ENCODE measurements around the gene OGFR.
A peak's percentile ranks its signal among the peaks of the same experiment; 100 is the strongest.

Gene OGFR

GRCh38 chr20:62788607-62789006 lies 16.0 kb upstream of the OGFR start:
- H3K4me3 ChIP-seq (ENCODE audit: control insufficient read depth, low read depth, low read length): no peak overlapping the region
- TF ChIP-seq, protein P1, sequence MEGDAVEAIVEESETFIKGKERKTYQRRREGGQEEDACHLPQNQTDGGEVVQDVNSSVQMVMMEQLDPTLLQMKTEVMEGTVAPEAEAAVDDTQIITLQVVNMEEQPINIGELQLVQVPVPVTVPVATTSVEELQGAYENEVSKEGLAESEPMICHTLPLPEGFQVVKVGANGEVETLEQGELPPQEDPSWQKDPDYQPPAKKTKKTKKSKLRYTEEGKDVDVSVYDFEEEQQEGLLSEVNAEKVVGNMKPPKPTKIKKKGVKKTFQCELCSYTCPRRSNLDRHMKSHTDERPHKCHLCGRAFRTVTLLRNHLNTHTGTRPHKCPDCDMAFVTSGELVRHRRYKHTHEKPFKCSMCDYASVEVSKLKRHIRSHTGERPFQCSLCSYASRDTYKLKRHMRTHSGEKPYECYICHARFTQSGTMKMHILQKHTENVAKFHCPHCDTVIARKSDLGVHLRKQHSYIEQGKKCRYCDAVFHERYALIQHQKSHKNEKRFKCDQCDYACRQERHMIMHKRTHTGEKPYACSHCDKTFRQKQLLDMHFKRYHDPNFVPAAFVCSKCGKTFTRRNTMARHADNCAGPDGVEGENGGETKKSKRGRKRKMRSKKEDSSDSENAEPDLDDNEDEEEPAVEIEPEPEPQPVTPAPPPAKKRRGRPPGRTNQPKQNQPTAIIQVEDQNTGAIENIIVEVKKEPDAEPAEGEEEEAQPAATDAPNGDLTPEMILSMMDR (conservative IDR thresholded peaks at IDR 0.05; ENCODE audit: control insufficient read depth, insufficient read depth, low read depth, low read length): no peak
- no peak for DNase-seq (ENCODE audit: low read depth)

DNA sequence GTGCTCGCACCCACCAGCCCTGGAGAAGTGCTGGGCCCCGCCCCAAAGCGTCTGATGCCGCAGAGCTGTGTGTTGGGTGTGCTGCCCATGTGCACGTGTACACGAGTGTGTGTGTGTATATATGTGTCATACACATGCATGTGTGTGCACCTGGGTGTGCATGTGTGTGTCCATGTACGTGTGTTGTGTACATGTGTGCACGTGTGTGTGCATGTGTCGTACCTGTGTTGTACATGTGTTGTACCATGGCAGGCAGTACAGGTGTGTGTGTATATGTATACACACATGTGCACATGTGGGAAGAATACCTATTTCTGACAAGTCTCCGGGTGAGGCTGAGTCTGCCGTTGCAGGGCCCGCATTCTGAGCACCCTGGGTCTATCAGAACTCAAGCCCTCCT lies 14.6 kb upstream of the OGFR start:
- no peak for DNase-seq (ENCODE audit: low read depth)
- TF ChIP-seq, protein P1 (conservative IDR thresholded peaks at IDR 0.05; ENCODE audit: control insufficient read depth, insufficient read depth, low read depth, low read length): no peak
- no peak overlapping the region for H3K4me3 ChIP-seq (ENCODE audit: control insufficient read depth, low read depth, low read length)

DNA sequence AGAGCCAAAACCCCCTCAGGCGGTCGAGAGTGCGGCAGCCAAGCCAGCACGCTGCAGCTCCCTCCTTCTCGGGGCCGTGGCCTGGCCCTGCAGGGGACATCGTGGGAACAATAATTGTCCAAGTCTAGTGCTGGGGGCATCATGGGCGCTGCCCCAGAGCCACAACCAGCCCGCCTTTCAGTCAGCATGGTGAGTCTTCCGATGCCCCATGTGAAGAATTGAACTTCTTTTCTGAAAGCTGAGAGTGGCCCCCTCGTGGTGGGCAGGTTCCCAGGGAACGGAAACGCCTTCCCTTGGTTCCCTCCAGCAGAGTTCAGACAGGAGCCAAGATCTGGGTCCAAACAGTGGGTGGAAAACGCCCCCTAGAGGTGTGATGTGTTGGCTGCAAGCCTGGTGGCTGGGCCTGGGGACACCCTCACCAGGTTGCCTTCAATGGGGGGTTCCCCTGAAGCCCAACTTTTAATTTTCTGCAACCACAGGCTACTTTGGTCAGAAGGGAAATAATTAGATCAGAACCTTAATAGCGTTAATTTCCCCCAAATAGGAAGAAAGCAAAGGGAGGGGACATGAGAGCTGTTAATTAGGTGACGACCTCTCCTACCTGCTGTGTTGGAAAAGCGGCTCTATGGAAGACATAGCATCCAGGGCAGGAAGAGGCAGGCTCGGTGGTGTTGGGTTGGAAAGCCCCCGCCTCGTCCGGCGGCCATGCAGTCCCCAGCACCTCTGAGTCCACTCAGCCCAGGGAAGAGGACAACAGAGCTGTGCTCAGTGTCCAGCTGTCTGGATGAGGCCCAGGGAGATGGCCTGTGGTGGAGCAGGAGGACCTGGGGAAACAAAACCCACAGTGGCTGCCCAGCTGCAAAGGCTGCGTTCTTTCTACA lies 13.1 kb upstream of the OGFR start:
- TF ChIP-seq, protein P1 (conservative IDR thresholded peaks at IDR 0.05; ENCODE audit: control insufficient read depth, insufficient read depth, low read depth, low read length): peak; percentile 98
- no peak overlapping the region for H3K4me3 ChIP-seq (ENCODE audit: control insufficient read depth, low read depth, low read length)
- DNase-seq (ENCODE audit: low read depth): peak; percentile 91

DNA sequence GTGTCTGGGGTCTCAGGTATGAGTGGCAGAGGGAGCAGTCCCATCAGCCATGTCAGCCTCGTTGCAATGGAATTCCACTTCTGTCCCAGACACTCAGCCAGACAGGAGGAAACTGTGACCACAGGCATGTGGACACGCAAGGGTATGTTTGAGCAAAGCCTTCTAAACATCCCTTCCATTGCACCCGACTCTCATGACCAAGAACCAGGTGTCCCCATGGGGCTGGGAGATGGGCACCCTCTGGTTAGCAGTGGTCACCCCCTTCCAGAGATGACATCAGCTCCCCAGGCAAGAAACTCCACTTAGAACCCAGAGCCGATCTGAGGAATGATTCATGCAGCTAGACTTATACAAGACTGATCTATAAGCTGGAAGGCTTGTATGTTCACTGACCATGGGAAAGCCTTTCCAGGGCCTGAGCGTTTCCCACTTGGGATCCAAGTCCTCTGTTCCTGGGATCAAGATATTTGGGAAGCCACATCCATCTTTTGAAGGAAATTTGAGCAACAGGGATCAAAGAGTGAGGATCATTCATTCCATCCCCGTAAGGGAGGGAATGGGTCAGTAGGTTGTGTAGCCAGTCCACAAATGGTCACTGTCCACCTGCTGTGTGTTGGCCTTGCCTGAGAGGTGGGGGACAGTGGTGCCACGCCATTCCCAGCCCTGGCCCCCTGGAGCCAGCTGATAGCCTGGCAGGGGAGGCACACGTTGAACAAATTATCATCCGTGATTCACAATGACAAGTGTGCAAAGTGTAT lies 12.3 kb upstream of the OGFR start:
- no peak for DNase-seq (ENCODE audit: low read depth)
- TF ChIP-seq, protein P1 (conservative IDR thresholded peaks at IDR 0.05; ENCODE audit: control insufficient read depth, insufficient read depth, low read depth, low read length): no peak
- H3K4me3 ChIP-seq (ENCODE audit: control insufficient read depth, low read depth, low read length): no peak overlapping the region

DNA sequence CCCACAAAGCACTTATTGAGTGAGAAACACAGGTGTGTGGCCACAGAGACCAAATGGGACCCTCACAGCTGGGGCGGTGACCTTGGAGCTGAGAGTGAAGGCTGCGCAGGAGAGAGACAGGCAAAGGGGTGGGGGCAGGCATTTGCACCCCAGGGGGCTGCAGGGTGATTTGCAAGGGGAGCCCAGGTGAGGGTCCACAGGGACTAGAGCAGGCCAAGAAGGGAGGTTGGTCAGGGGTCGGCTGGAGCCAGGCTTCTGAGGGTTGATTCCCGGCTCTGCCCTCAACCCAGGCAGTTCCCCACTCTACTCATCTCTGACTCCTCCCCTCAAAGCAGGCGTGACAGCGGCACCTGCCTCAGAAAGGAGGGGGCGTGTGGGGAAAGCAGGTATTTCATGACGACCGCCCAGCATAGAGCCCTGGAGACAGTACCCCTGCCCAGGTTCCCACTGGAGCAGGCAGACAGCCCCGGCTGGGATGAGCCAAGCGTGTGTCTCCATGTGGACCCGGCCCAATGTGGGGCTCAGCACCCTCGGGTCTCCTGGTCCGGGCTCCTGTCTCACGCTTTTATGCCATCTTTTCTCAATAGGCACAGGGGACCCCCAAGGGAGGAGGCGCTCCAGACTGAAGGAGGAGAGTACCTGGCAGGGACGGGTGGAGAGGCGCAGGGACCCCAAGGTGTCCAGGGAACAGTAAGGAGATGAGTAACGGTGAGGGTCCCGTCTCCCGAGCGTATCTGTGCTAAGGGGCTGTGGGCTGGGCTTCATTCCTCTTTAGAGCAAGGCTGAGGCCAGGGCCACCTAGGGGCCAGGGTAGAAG lies 11.5 kb upstream of the OGFR start:
- H3K4me3 ChIP-seq (ENCODE audit: control insufficient read depth, low read depth, low read length): no peak overlapping the region

DNA sequence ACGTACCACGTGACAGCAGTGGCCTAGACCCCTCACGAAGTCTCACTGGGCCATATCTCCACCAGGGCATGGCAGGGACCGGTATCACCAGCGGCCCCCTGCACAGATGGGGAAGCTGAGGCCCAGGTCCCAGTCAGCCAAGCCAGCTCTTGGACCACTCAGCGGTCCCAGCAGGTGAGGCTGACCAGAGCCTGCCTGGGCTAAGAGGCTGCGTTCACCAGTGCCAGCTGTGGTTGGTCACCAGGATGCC lies 11.0 kb upstream of the OGFR start:
- TF ChIP-seq, protein P1 (conservative IDR thresholded peaks at IDR 0.05; ENCODE audit: control insufficient read depth, insufficient read depth, low read depth, low read length): no peak
- DNase-seq (ENCODE audit: low read depth): no peak
- peak overlapping the region; percentile 27 for H3K4me3 ChIP-seq (ENCODE audit: control insufficient read depth, low read depth, low read length)

More for the DNA sequence above, 11.5 kb upstream of the OGFR start:
- DNase-seq (ENCODE audit: low read depth): no peak
- TF ChIP-seq, protein P1 (conservative IDR thresholded peaks at IDR 0.05; ENCODE audit: control insufficient read depth, insufficient read depth, low read depth, low read length): no peak
